HepG2 (cell line): ENCODE measurements around the gene LAMA1. TPM values are rescaled to one million over a fixed set of nuclear protein-coding genes. Genes with fewer than 3 reads are reported as not detected.

Experiments used
- ATAC-seq: fragments of 200-7000 bp; cut with Tn5 transposase; 3 replicates; pipeline ENCODE4 v1.9.1; 2020; ENCODE audit warnings: mild to moderate bottlenecking, moderate library complexity
- BruUV-seq: library from RNA; stranded (reverse); fragments of 400-500 nt; replicated peaks from 2 replicates; lab custom pipeline; 2021; lab: Mats Ljungman, UMichigan
- CTCF ChIA-PET: fragments of 300-600 bp; formaldehyde crosslinking; extraction: SDS; loops from one replicate; lab custom pipeline; 2021; ENCODE audit warnings: low total read pairs, inconsistent platforms, low intra/inter-chr PET ratio; lab: Yijun Ruan, JAX
- POLR2A ChIA-PET: fragments of 350-600 bp; sonication (Branson Sonifier 250); formaldehyde crosslinking; loops from one replicate; lab custom pipeline; 2020; ENCODE audit warnings: antibody characterized with exemption, inconsistent platforms; lab: Yijun Ruan, JAX
- DNase-seq: peaks from one replicate; pipeline ENCODE4 v3.0.0-alpha.2; 2015; ENCODE audit warnings: low spot score
- FAIRE-seq: peaks from 3 replicates; lab custom pipeline; 2011; peaks lifted over from hg19 to GRCh38; lab: Jason Lieb, UNC
- H2AFZ ChIP-seq: one replicate; pipeline ENCODE4 v1.6.1; 2011; ENCODE audit warnings: low read length, inconsistent platforms
- H3K27ac ChIP-seq: fragments of 300-600 bp; 3 replicates; pipeline ENCODE4 v1.8.0; 2011; ENCODE audit warnings: mixed run types, mild to moderate bottlenecking, mixed read lengths, low read length, inconsistent platforms; ENCODE audit not compliant: insufficient read depth; ENCODE audit errors: extremely low read length
- H3K27me3 ChIP-seq, 2 experiments: fragments of 200-600 bp in 1 of 2; 2 replicates in 1 of 2; 3 replicates in 1 of 2; pipeline versions ENCODE4 v1.6.0 to v1.8.0; 2011; ENCODE audit warnings: low read length in 2 of 2, mild to moderate bottlenecking in 2 of 2, moderate library complexity in 2 of 2, inconsistent platforms in 1 of 2; ENCODE audit not compliant: insufficient read depth in 2 of 2, control insufficient read depth in 1 of 2
- H3K36me3 ChIP-seq, 2 experiments: fragments of 200-600 bp in 1 of 2; replicated peaks in 1 of 2; 2 replicates in 1 of 2; 3 replicates in 1 of 2; pipeline versions ENCODE4 v1.5.1 to v1.8.0; 2011; ENCODE audit warnings: low read length in 2 of 2, inconsistent platforms in 1 of 2; ENCODE audit not compliant: insufficient read depth in 2 of 2, control insufficient read depth in 1 of 2
- H3K4me1 ChIP-seq: 2 replicates; pipeline ENCODE4 v1.5.1; 2012; ENCODE audit warnings: low read length, inconsistent platforms; ENCODE audit not compliant: insufficient read depth
- H3K4me2 ChIP-seq: 2 replicates; pipeline ENCODE4 v1.6.0; 2011; ENCODE audit warnings: low read depth, low read length, inconsistent platforms
- H3K4me3 ChIP-seq, 3 experiments: fragments of 200-600 bp in 1 of 3; sonication (generic), shearing (Covaris generic) in 1 of 3; replicated peaks in 1 of 3; 2 replicates each; pipeline ENCODE4 v1.5.1; 2011 to 2016; ENCODE audit warnings: low read length in 3 of 3, inconsistent platforms in 2 of 3, low read depth in 2 of 3, mild to moderate bottlenecking in 2 of 3, control low read depth in 1 of 3, mixed read lengths in 1 of 3; ENCODE audit not compliant: insufficient read depth in 1 of 3
- H3K79me2 ChIP-seq: one replicate; pipeline ENCODE4 v1.6.1; 2011; ENCODE audit warnings: low read length, inconsistent platforms; ENCODE audit not compliant: insufficient read depth
- H3K9ac ChIP-seq: 2 replicates; pipeline ENCODE4 v1.6.0; 2011; ENCODE audit warnings: mild to moderate bottlenecking, low read depth, low read length, inconsistent platforms; ENCODE audit not compliant: insufficient read depth
- H3K9me3 ChIP-seq: 2 replicates; pipeline ENCODE4 v1.5.1; 2012; ENCODE audit warnings: mild to moderate bottlenecking, low read length
- H4K20me1 ChIP-seq: 2 replicates; pipeline ENCODE4 v1.6.0; 2011; ENCODE audit warnings: inconsistent platforms, mild to moderate bottlenecking, low read length, moderate library complexity; ENCODE audit not compliant: insufficient read depth
- ATF7-NPFF ChIP-seq: sonication (generic); formaldehyde crosslinking; IDR thresholded peaks from 2 replicates; pipeline ENCODE4 v1.8.1; 2023; ENCODE audit warnings: mild to moderate bottlenecking, low read depth, missing genetic modification reagents, moderate library complexity
- DDIT3 ChIP-seq: sonication (generic); formaldehyde crosslinking; IDR thresholded peaks from 2 replicates; pipeline ENCODE4 v1.4.0; 2020; ENCODE audit warnings: mild to moderate bottlenecking, missing genetic modification reagents
- DNMT1 ChIP-seq: sonication (generic); formaldehyde crosslinking; IDR thresholded peaks from 2 replicates; pipeline ENCODE4 v1.5.1; 2020; ENCODE audit warnings: mild to moderate bottlenecking, missing genetic modification reagents
- FOSL1 ChIP-seq: sonication (generic); formaldehyde crosslinking; IDR thresholded peaks from 2 replicates; pipeline ENCODE4 v1.9.0; 2021; ENCODE audit warnings: missing genetic modification reagents, borderline replicate concordance
- FOXA3 ChIP-seq: IDR thresholded peaks from 2 replicates; pipeline ENCODE4 v1.6.1; 2016; ENCODE audit warnings: missing genetic modification reagents, missing compliant biosample characterization
- FOXO1 ChIP-seq: sonication (generic); formaldehyde crosslinking; IDR thresholded peaks from 2 replicates; pipeline ENCODE4 v1.4.0; 2020; ENCODE audit warnings: missing genetic modification reagents
- HHEX ChIP-seq: IDR thresholded peaks from 2 replicates; pipeline ENCODE4 v1.6.1; 2016; ENCODE audit warnings: control low read depth
- HOXD1 ChIP-seq: sonication (generic); formaldehyde crosslinking; IDR thresholded peaks from 2 replicates; pipeline ENCODE4 v1.5.0; 2020; ENCODE audit warnings: missing genetic modification reagents
- JDP2 ChIP-seq: sonication (generic); formaldehyde crosslinking; IDR thresholded peaks from 2 replicates; pipeline ENCODE4 v1.8.1; 2022; ENCODE audit warnings: missing genetic modification reagents, borderline replicate concordance
- NR2F1 ChIP-seq, 2 experiments: fragments of 450-650 bp in 1 of 2; formaldehyde crosslinking in 1 of 2; IDR thresholded peaks; 2 replicates each; pipeline versions ENCODE4 v1.5.0 to v1.6.1; 2016 to 2020; ENCODE audit warnings: mild to moderate bottlenecking in 1 of 2, missing compliant biosample characterization in 1 of 2, missing genetic modification reagents in 1 of 2, moderate library complexity in 1 of 2
- NRL ChIP-seq: sonication (generic); formaldehyde crosslinking; IDR thresholded peaks from 2 replicates; pipeline ENCODE4 v1.5.0; 2020; ENCODE audit warnings: missing genetic modification reagents, mild to moderate bottlenecking, moderate library complexity, borderline replicate concordance
- SKI ChIP-seq: fragments of 450-650 bp; IDR thresholded peaks from one replicate; pipeline ENCODE4 v1.6.1; 2018; ENCODE audit warnings: mild to moderate bottlenecking; ENCODE audit not compliant: partially characterized antibody
- ZBTB1 ChIP-seq: sonication (generic); formaldehyde crosslinking; IDR thresholded peaks from 2 replicates; pipeline ENCODE4 v1.4.0; 2020; ENCODE audit warnings: missing genetic modification reagents, borderline replicate concordance
- ZFP1 ChIP-seq: IDR thresholded peaks from 2 replicates; pipeline ENCODE4 v1.6.1; 2016
- ZFP37 ChIP-seq: sonication (generic); formaldehyde crosslinking; IDR thresholded peaks from 2 replicates; pipeline ENCODE4 v1.4.0; 2020; ENCODE audit warnings: missing genetic modification reagents, borderline replicate concordance
- ZFP62 ChIP-seq: sonication (generic); formaldehyde crosslinking; IDR thresholded peaks from 2 replicates; pipeline ENCODE4 v1.4.0; 2020; ENCODE audit warnings: missing genetic modification reagents
- ZNF451 ChIP-seq: sonication (generic); formaldehyde crosslinking; IDR thresholded peaks from 2 replicates; pipeline ENCODE4 v1.5.0; 2020; ENCODE audit warnings: mild to moderate bottlenecking, missing genetic modification reagents
- ZNF549 ChIP-seq: sonication (generic); formaldehyde crosslinking; IDR thresholded peaks from 2 replicates; pipeline ENCODE4 v1.5.0; 2020; ENCODE audit warnings: missing genetic modification reagents
- ZNF572 ChIP-seq: sonication (generic); formaldehyde crosslinking; IDR thresholded peaks from 2 replicates; pipeline ENCODE4 v1.5.1; 2020; ENCODE audit warnings: mild to moderate bottlenecking, missing genetic modification reagents
- ZNF598 ChIP-seq: sonication (generic); formaldehyde crosslinking; IDR thresholded peaks from 2 replicates; pipeline ENCODE4 v1.5.1; 2020; ENCODE audit warnings: mild to moderate bottlenecking, missing genetic modification reagents, borderline replicate concordance
- ZNF891 ChIP-seq: sonication (generic); formaldehyde crosslinking; IDR thresholded peaks from 2 replicates; pipeline ENCODE4 v1.5.0; 2020; ENCODE audit warnings: mild to moderate bottlenecking, missing genetic modification reagents
- WGBS: methylation state at CpG from one replicate; pipeline ENCODE4 v1.1.6; 2017; ENCODE audit warnings: low lambda C conversion rate; 5-methylcytosine and 5-hydroxymethylcytosine counted together
- in situ Hi-C: cut with HindIII; loops from 2 replicates; pipeline ENCODE4 v1.10.0; 2017; ENCODE audit warnings: low pct_unique_long_range_greater_than_20kb; ENCODE audit not compliant: extremely low pct_ligation_motif_present
- intact Hi-C: fragments of 100-400 bp; cut with micrococcal nuclease; formaldehyde crosslinking; loops from one replicate; pipeline ENCODE4 v1.10.0; 2022; ENCODE audit not compliant: unreplicated experiment
- polyA plus RNA-seq, 8 experiments: library from polyadenylated mRNA; depleted of rRNA in 3 of 8; stranded (reverse) in 7 of 8; unstranded in 1 of 8; fragments of >200 nt; fragmentation: Illumina TruSeq in 4 of 8; extraction: Trizol in 4 of 8; gene quantifications; 2 replicates each; pipeline versions ENCODE4 v1.2.1 to v1.2.3, GENCODE V29; 2011 to 2016; ENCODE audit warnings: low read depth in 4 of 8, missing spikeins in 1 of 8, mixed read lengths in 1 of 8; ENCODE audit not compliant: insufficient read depth in 1 of 8
- total RNA-seq, 5 experiments: library from RNA; depleted of rRNA; stranded (reverse); fragments of >200 nt; fragmentation: Illumina TruSeq; extraction: Trizol; gene quantifications; 2 replicates each; pipeline ENCODE4 v1.2.3, GENCODE V29; 2016; ENCODE audit warnings: low read depth in 1 of 5
- TF ChIP-seq, protein P1 (sequence below): sonication (generic); formaldehyde crosslinking; IDR thresholded peaks from 2 replicates; pipeline ENCODE4 v1.4.0; 2020; ENCODE audit warnings: mild to moderate bottlenecking, missing genetic modification reagents

Gene LAMA1
- total and polyA plus RNA-seq, 2 of the 13 experiments (the other 11 are each of a cell fraction or from before 2014, with no cell fraction given) = 0.05 to 0.44 TPM

GRCh38 chr18:7133181-7133580 lies 15.6 kb upstream of the LAMA1 start:
- CTCF ChIA-PET = no interaction called here
- in situ Hi-C loops = no loop called here
- Histone ChIP-seq H3K27me3 (no peaks in the 10 kb centered on the region; a peak in 1 of 5 replicates), H3K4me1 (no peaks in the 10 kb centered on the region)
- no peak for DNase-seq
- intact Hi-C loops = no loop called here
- TF ChIP-seq DDIT3 (no peak), HHEX (no peak), ZNF451 (no peak), HOXD1 (CRISPR knock-in tag) (no peak), NR2F1 (CRISPR knock-in tag; IDR thresholded peaks at IDR 0.05) (no peak)
- TF ChIP-seq, all 625 proteins: peak for 0
- H3K36me3 ChIP-seq = no peaks in the 10 kb centered on the region
- H2AFZ ChIP-seq = no peak overlapping the region
- no TSS peak for BruUV-seq
- POLR2A ChIA-PET = no interaction called here
- no peak overlapping the region for H3K4me2 ChIP-seq
- no peak overlapping the region for H3K9ac ChIP-seq
- no peak for FAIRE-seq
- H3K79me2 ChIP-seq = no peaks in the 10 kb centered on the region
- H4K20me1 ChIP-seq = no peaks in the 10 kb centered on the region
- H3K9me3 ChIP-seq = no peaks in the 10 kb centered on the region
- no peak for ATAC-seq
- no peak overlapping the region for H3K27ac ChIP-seq
- H3K4me3 ChIP-seq = no peak overlapping the region

GRCh38 chr18:7132356-7133150 lies 15.0 kb upstream of the LAMA1 start:
- H3K4me1 ChIP-seq = no peaks in the 10 kb centered on the region
- no peaks in the 10 kb centered on the region for H3K36me3 ChIP-seq
- H3K27me3 ChIP-seq = no peaks in the 10 kb centered on the region; a peak in 1 of 5 replicates
- no peak for DNase-seq
- POLR2A ChIA-PET = no interaction called here
- intact Hi-C loops = no loop called here
- no peak overlapping the region for H3K4me2 ChIP-seq
- WGBS = 14% methylated on average over 9 of the region's 9 CpGs
- no peaks in the 10 kb centered on the region for H4K20me1 ChIP-seq
- no peak overlapping the region for H3K27ac ChIP-seq
- CTCF ChIA-PET = no interaction called here
- H3K9me3 ChIP-seq = no peaks in the 10 kb centered on the region
- H2AFZ ChIP-seq = no peak overlapping the region
- ATAC-seq = no peak
- H3K79me2 ChIP-seq = no peaks in the 10 kb centered on the region
- H3K4me3 ChIP-seq = no peak overlapping the region
- no TSS peak for BruUV-seq
- H3K9ac ChIP-seq = no peak overlapping the region
- no peak for FAIRE-seq
- in situ Hi-C loops = no loop called here
- TF ChIP-seq ZBTB1 (CRISPR knock-in tag) = no peak
- TF ChIP-seq JDP2 (CRISPR knock-in tag) = no peak
- TF ChIP-seq ZFP37 (CRISPR knock-in tag) = no peak
- no peak for TF ChIP-seq DNMT1 (CRISPR knock-in tag)
- no peak for TF ChIP-seq FOSL1 (CRISPR knock-in tag)
- TF ChIP-seq ZNF598 (CRISPR knock-in tag) = no peak
- TF ChIP-seq, protein P1, sequence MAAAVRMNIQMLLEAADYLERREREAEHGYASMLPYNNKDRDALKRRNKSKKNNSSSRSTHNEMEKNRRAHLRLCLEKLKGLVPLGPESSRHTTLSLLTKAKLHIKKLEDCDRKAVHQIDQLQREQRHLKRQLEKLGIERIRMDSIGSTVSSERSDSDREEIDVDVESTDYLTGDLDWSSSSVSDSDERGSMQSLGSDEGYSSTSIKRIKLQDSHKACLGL (CRISPR knock-in tag) = no peak
- no peak for TF ChIP-seq ZNF891
- TF ChIP-seq FOXO1 = no peak
- TF ChIP-seq ZFP1 (CRISPR knock-in tag) = no peak
- no peak for TF ChIP-seq NRL (CRISPR knock-in tag)
- no peak for TF ChIP-seq ZNF549 (CRISPR knock-in tag)
- TF ChIP-seq ATF7-NPFF (CRISPR knock-in tag) = no peak
- no peak for TF ChIP-seq FOXA3 (CRISPR knock-in tag)
- TF ChIP-seq SKI = no peak
- TF ChIP-seq ZFP62 (CRISPR knock-in tag) = no peak
- no peak for TF ChIP-seq ZNF572 (CRISPR knock-in tag)
